Raji (cell line): ENCODE results near the gene FZR1.

Experiments used
- POLR2A ChIP-seq: IDR thresholded peaks from 2 replicates; pipeline ENCODE4 v1.6.1; 2011; ENCODE audit warnings: low read depth, low read length, control low read depth; ENCODE audit not compliant: insufficient read depth

FZR1 gene

DNA sequence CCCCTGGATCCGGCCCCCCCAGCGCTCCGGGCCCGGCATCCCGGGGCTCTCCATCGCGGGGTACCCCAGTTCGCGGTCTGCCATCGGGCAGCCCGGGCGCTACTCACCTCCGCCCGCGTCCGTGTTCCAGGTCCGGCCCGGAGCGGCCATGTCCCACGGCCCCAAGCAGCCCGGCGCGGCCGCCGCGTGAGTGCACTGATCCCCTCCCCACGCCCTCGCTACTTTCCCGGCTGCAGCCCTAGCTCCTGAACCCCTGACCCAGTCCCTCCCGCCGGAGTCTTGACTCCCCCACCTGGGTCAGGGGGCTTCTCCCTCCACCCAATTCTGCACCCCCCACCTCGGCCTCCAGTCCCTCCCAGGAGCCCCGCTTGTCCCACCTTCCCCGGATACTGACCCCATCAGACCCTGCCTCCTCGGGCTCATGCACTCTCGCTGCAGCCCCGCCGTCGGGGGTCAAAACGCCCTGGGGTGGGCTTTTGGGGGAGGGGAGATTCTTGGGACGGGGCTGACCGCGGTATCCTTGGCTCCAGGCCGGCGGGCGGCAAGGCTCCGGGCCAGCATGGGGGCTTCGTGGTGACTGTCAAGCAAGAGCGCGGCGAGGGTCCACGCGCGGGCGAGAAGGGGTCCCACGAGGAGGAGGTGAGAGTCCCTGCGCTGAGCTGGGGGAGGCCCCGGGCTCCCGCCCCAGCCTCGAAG is 67.2 kb downstream of the FZR1 start:
- peak; percentile 43; the same call in 1 of the 2 replicates for TF ChIP-seq POLR2A

DNA sequence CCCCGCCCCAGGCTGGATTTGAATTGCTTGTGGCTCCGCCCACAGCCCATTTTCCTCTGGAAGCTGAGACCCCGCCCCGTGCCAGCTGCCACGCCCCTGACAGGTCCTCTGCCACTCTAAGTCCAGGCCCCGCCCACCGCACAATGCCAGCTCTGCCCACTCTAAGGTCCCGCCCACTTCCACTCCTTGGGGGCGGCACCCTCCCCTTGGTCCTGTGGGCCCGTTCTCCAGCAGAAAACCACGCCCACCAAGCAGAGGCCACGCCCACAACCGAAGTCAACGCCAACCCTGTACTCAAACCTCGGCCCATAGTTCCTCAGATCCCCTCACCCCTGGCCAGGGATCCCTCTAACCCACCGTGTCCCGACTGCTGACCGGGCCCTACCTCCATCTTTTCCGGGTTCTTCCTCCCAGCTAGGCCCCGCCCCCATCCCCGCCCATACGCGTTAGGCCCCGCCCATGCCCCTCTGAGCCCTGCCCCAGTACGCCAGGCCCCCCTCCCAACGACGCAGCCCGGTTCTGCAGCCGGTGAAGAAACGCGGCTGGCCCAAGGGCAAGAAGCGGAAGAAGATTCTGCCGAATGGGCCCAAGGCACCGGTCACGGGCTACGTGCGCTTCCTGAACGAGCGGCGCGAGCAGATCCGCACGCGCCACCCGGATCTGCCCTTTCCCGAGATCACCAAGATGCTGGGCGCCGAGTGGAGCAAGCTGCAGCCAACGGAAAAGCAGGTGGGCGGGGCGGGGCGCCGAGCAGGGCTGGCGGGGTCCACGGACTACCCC is 67.9 kb downstream of the FZR1 start:
- no peak for TF ChIP-seq POLR2A

DNA sequence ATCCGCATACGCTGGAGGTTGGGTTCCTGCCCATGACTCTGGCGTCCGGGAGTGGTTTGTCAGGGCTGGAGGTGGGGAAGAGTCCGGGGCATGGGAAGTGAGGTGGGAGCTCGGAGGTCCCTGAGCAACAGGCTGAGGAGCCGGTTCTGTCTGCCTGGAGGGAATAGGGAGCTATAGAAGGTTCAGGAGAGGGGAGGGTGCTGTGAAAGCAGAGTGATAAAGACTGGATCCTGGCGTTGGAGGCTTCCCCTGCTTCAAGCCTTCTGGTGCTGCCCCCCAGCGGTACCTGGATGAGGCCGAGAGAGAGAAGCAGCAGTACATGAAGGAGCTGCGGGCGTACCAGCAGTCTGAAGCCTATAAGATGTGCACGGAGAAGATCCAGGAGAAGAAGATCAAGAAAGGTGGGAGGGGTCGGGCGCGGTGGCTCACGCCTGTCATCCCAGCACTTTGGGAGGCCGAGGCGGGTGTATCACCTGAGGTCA is 69.2 kb downstream of the FZR1 start:
- no peak for TF ChIP-seq POLR2A

GRCh38 chr19:3575949-3576673 is 70.0 kb downstream of the FZR1 start:
- no peak for TF ChIP-seq POLR2A

DNA sequence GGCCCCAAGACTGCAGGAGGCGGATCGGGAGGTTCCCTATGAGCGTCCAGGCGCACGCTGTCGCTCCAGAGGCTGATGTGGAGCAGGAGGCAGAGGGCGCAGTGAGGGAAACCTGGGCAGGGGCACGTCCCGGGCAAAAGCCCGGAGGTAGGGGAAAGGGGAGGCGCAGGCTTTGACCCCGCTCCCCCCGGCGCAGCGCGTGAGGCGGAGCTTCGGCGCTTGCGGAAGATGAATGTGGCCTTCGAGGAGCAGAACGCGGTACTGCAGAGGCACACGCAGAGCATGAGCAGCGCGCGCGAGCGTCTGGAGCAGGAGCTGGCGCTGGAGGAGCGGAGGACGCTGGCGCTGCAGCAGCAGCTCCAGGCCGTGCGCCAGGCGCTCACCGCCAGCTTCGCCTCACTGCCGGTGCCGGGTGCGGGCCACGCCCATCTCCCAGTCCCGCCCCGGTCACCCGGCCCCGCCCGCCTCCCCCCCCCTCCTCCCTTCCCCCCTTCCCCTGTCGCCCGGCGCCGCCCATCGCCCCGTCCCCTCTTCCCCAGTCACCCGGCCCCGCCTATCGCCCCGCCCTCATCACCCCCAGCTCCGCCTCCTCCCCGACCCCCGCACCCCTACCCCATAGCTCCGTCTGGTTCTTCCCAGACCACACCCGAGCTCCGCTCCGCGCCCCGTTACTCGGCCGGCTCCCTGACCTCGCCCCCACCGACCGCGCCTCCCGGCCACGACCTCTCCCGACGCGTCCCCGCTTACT is 70.8 kb downstream of the FZR1 start:
- TF ChIP-seq POLR2A: no peak

GRCh38 chr19:3577723-3578344 is 71.7 kb downstream of the FZR1 start:
- TF ChIP-seq POLR2A: no peak

GRCh38 chr19:3578390-3578789 is 72.3 kb downstream of the FZR1 start:
- no peak for TF ChIP-seq POLR2A

GRCh38 chr19:3580156-3580934 is 74.2 kb downstream of the FZR1 start:
- TF ChIP-seq POLR2A: no peak

GRCh38 chr19:3585301-3586126 is 79.4 kb downstream of the FZR1 start, which contains the start of gene GIPC3:
Gene GIPC3, plus strand, starts transcription at chr19:3585478. Its CDS starts 120 bp downstream, at chr19:3585598.
- no peak for TF ChIP-seq POLR2A

DNA sequence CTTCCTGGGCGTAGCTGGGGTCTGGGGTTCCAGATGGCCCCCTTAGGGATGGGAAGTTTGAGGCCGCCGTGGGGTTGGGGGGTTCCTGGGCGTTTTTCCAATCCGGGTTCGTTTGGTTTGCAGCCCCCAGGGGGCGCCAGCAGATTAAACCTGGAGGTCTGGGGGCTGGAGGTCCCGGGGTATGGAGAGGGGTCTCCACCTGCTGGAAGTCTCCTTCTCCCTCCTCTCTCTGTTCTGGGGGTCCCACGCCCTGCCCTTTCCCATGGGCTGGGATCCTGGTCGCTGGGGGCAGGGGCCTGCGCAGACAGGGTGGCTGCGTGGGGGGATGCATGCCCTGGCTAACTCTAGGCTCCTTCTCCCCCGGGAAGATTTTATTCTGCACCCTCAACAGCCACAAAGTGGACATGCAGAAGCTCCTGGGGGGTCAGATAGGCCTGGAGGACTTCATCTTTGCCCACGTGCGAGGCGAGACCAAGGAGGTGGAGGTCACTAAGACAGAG is 80.1 kb downstream of the FZR1 start:
- no peak for TF ChIP-seq POLR2A

- TF ChIP-seq POLR2A: no peak
These were observed 80.7 kb downstream of the FZR1 start for GRCh38 chr19:3586707-3587346.
